HCT116 (cell line): Measurements from ENCODE around the gene BAX. TPM values are rescaled to one million over a fixed set of nuclear protein-coding genes. Genes with fewer than 3 reads are reported as not detected.

Experiments
- ATAC-seq: fragments of 200-7000 bp; cut with Tn5 transposase; 2 replicates; pipeline ENCODE4 v1.9.1; 2020; ENCODE audit warnings: mild to moderate bottlenecking, moderate library complexity
- BruUV-seq: library from RNA; stranded (reverse); fragments of 400-500 nt; replicated peaks from 2 replicates; lab custom pipeline; 2021; lab: Mats Ljungman, UMichigan
- CTCF ChIA-PET: fragments of 300-600 bp; sonication (Branson Sonifier 250); formaldehyde crosslinking; loops from one replicate; lab custom pipeline; 2021; ENCODE audit warnings: antibody characterized with exemption; lab: Charles Lee
- POLR2A ChIA-PET: fragments of 300-600, 350-600 bp; sonication (Branson Sonifier 250); formaldehyde crosslinking; loops from one replicate; lab custom pipeline; 2021; ENCODE audit warnings: antibody characterized with exemption; lab: Charles Lee
- RAD21 ChIA-PET, 2 experiments: fragments of 300-600 bp; sonication (Branson Sonifier 250); formaldehyde crosslinking; loops; one replicate each; lab custom pipeline; 2023; ENCODE audit warnings: low total read pairs in 2 of 2; ENCODE audit not compliant: uncharacterized antibody in 2 of 2, unreplicated experiment in 2 of 2, low non-redundant PET in 1 of 2; lab: Charles Lee
- DNase-seq: peaks from one replicate; pipeline ENCODE4 v3.0.0-alpha.2; 2010; ENCODE audit warnings: low read depth, low spot score
- H2AFZ ChIP-seq: fragments of 200-600 bp; shearing (Covaris generic), sonication (generic); 2 replicates; pipeline ENCODE4 v1.6.1; 2017; ENCODE audit warnings: low read depth, mixed run types, mixed read lengths, antibody characterized with exemption, low read length; ENCODE audit not compliant: poor library complexity, severe bottlenecking
- H3K27ac ChIP-seq: 2 replicates; pipeline ENCODE4 v1.5.1; 2012; ENCODE audit warnings: low read depth, low read length
- H3K27me3 ChIP-seq: fragments of 200-600 bp; sonication (generic); 2 replicates; pipeline ENCODE4 v1.6.1; 2016; ENCODE audit warnings: mixed run types, low read length, mixed read lengths; ENCODE audit not compliant: insufficient read depth
- H3K36me3 ChIP-seq, 2 experiments: fragments of 200-500 bp in 1 of 2; fragments of 200-600 bp in 1 of 2; sonication (Bioruptor generic) in 1 of 2; sonication (generic) in 1 of 2; 2 replicates each; pipeline versions ENCODE4 v1.5.1 to v1.6.1; 2014 to 2016; ENCODE audit warnings: low read length in 2 of 2, inconsistent platforms in 1 of 2, mixed read lengths in 1 of 2, mixed run types in 1 of 2; ENCODE audit not compliant: insufficient read depth in 2 of 2, control insufficient read depth in 1 of 2
- H3K4me1 ChIP-seq, 2 experiments: fragments of 200-600 bp in 1 of 2; sonication (generic) in 1 of 2; 2 replicates each; pipeline versions ENCODE4 v1.5.1 to v1.6.1; 2012 to 2017; ENCODE audit warnings: low read length in 2 of 2, inconsistent platforms in 1 of 2, mild to moderate bottlenecking in 1 of 2, mixed read lengths in 1 of 2, mixed run types in 1 of 2, moderate library complexity in 1 of 2; ENCODE audit not compliant: insufficient read depth in 2 of 2, control insufficient read depth in 1 of 2
- H3K4me2 ChIP-seq: fragments of 200-600 bp; sonication (generic); 2 replicates; pipeline ENCODE4 v1.6.1; 2017; ENCODE audit warnings: mixed run types, low read length, mixed read lengths
- H3K4me3 ChIP-seq, 2 experiments: fragments of 200-600 bp in 1 of 2; sonication (generic) in 1 of 2; replicated peaks in 1 of 2; 2 replicates each; pipeline ENCODE4 v1.5.1; 2011 to 2016; ENCODE audit warnings: low read length in 2 of 2, control low read depth in 1 of 2, low read depth in 1 of 2, mild to moderate bottlenecking in 1 of 2, mixed read lengths in 1 of 2, mixed run types in 1 of 2
- H3K79me2 ChIP-seq: fragments of 200-600 bp; sonication (generic); 2 replicates; pipeline ENCODE4 v1.6.1; 2017; ENCODE audit warnings: mild to moderate bottlenecking, mixed run types, low read length, moderate library complexity, mixed read lengths; ENCODE audit not compliant: insufficient read depth
- H3K9ac ChIP-seq: fragments of 200-600 bp; sonication (generic); 2 replicates; pipeline ENCODE4 v1.6.1; 2016; ENCODE audit warnings: low read length, mixed read lengths
- H3K9me2 ChIP-seq: fragments of 200-600 bp; sonication (generic), shearing (Covaris generic); 2 replicates; pipeline ENCODE4 v1.6.1; 2017; ENCODE audit warnings: mixed run types, mild to moderate bottlenecking, moderate library complexity; ENCODE audit not compliant: insufficient read depth
- H3K9me3 ChIP-seq, 2 experiments: fragments of 200-500 bp in 1 of 2; fragments of 200-600 bp in 1 of 2; sonication (Bioruptor generic) in 1 of 2; sonication (generic) in 1 of 2; 2 replicates each; pipeline ENCODE4 v1.6.1; 2014 to 2017; ENCODE audit warnings: low read length in 2 of 2, mixed read lengths in 2 of 2, inconsistent platforms in 1 of 2, low read depth in 1 of 2, mild to moderate bottlenecking in 1 of 2, mixed run types in 1 of 2, moderate library complexity in 1 of 2; ENCODE audit not compliant: control insufficient read depth in 1 of 2, insufficient read depth in 1 of 2
- H4K20me1 ChIP-seq: fragments of 200-600 bp; sonication (generic), shearing (Covaris generic); 2 replicates; pipeline ENCODE4 v1.6.1; 2017; ENCODE audit warnings: mixed run types, mild to moderate bottlenecking, moderate library complexity; ENCODE audit not compliant: insufficient read depth
- CBX3 ChIP-seq: IDR thresholded peaks from 2 replicates; pipeline ENCODE4 v1.6.1; 2012; ENCODE audit warnings: low read depth
- CEBPB ChIP-seq: IDR thresholded peaks from 2 replicates; pipeline ENCODE4 v1.6.1; 2012; ENCODE audit warnings: low read depth
- EGR1 ChIP-seq: IDR thresholded peaks from 2 replicates; pipeline ENCODE4 v1.6.1; 2012; ENCODE audit warnings: low read depth
- ELF1 ChIP-seq: IDR thresholded peaks from 2 replicates; pipeline ENCODE4 v1.6.1; 2012; ENCODE audit warnings: low read depth, borderline replicate concordance
- EZH2 ChIP-seq: fragments of 200-600 bp; sonication (generic); IDR thresholded peaks from 2 replicates; pipeline ENCODE4 v1.6.1; 2017; ENCODE audit warnings: antibody characterized with exemption, mixed run types
- EZH2phosphoT487 ChIP-seq: fragments of 200-600 bp; IDR thresholded peaks from 2 replicates; pipeline ENCODE4 v1.6.1; 2018; ENCODE audit warnings: antibody characterized with exemption, borderline replicate concordance
- FOSL1 ChIP-seq: IDR thresholded peaks from 2 replicates; pipeline ENCODE4 v1.6.1; 2012; ENCODE audit warnings: low read depth
- POLR2A ChIP-seq: IDR thresholded peaks from 2 replicates; pipeline ENCODE4 v1.7.0; 2011; ENCODE audit warnings: borderline replicate concordance; ENCODE audit not compliant: insufficient read depth, insufficient read length; ENCODE audit errors: extremely low read depth
- RAD21 ChIP-seq: IDR thresholded peaks from 2 replicates; pipeline ENCODE4 v1.6.1; 2012; ENCODE audit warnings: low read depth, mild to moderate bottlenecking
- SIN3A ChIP-seq: IDR thresholded peaks from 2 replicates; pipeline ENCODE4 v1.6.1; 2012; ENCODE audit warnings: low read depth
- SP1 ChIP-seq: IDR thresholded peaks from 2 replicates; pipeline ENCODE4 v1.6.1; 2012; ENCODE audit warnings: low read depth
- SRF ChIP-seq: IDR thresholded peaks from 2 replicates; pipeline ENCODE4 v1.6.1; 2012; ENCODE audit warnings: low read depth
- TCF7L2 ChIP-seq: IDR thresholded peaks from 2 replicates; pipeline ENCODE4 v1.7.0; 2011; ENCODE audit warnings: borderline replicate concordance, inconsistent platforms; ENCODE audit not compliant: insufficient read depth, insufficient read length; ENCODE audit errors: extremely low read depth
- ZFX ChIP-seq: fragments of 450-650 bp; IDR thresholded peaks from 2 replicates; pipeline ENCODE4 v1.6.1; 2017
- ZNF274 ChIP-seq: fragments of 200-500 bp; sonication (Bioruptor generic); IDR thresholded peaks from 2 replicates; pipeline ENCODE4 v1.6.1; 2014; ENCODE audit warnings: mild to moderate bottlenecking, low read depth, low read length, inconsistent platforms
- intact Hi-C: fragments of 100-400 bp; cut with micrococcal nuclease; formaldehyde crosslinking; loops from 2 replicates; pipeline ENCODE4 v1.10.0; 2022
- total RNA-seq: library from RNA; stranded (reverse); gene quantifications from one replicate; pipeline ENCODE4 v1.2.1, GENCODE V29; 2021; ENCODE audit not compliant: unreplicated experiment
- TF ChIP-seq, protein P1 (sequence below), 3 experiments: fragments of 200-600 bp in 1 of 3; sonication (generic) in 1 of 3; IDR thresholded peaks in 2 of 3; conservative IDR thresholded peaks in 1 of 3; 2 replicates each; pipeline ENCODE4 v1.5.1; 2012 to 2017; ENCODE audit warnings: low read depth in 2 of 3, low read length in 2 of 3, antibody characterized with exemption in 1 of 3, borderline replicate concordance in 1 of 3, control low read depth in 1 of 3, mild to moderate bottlenecking in 1 of 3, mixed read lengths in 1 of 3, mixed run types in 1 of 3, moderate library complexity in 1 of 3; ENCODE audit not compliant: insufficient read depth in 1 of 3
- TF ChIP-seq, protein P2 (sequence below): IDR thresholded peaks from 2 replicates; pipeline ENCODE4 v1.6.1; 2011; ENCODE audit warnings: mild to moderate bottlenecking, low read length, moderate library complexity; ENCODE audit not compliant: insufficient replicate concordance; ENCODE audit errors: extremely low read depth
- TF ChIP-seq, protein P3 (sequence below): IDR thresholded peaks from 2 replicates; pipeline ENCODE4 v1.6.1; 2012; ENCODE audit warnings: low read depth
- TF ChIP-seq, protein P4 (sequence below): IDR thresholded peaks from 2 replicates; pipeline ENCODE4 v1.6.1; 2012

The BAX gene
- total RNA-seq, 1 experiment from 2014 or later, result 96.4 TPM

DNA sequence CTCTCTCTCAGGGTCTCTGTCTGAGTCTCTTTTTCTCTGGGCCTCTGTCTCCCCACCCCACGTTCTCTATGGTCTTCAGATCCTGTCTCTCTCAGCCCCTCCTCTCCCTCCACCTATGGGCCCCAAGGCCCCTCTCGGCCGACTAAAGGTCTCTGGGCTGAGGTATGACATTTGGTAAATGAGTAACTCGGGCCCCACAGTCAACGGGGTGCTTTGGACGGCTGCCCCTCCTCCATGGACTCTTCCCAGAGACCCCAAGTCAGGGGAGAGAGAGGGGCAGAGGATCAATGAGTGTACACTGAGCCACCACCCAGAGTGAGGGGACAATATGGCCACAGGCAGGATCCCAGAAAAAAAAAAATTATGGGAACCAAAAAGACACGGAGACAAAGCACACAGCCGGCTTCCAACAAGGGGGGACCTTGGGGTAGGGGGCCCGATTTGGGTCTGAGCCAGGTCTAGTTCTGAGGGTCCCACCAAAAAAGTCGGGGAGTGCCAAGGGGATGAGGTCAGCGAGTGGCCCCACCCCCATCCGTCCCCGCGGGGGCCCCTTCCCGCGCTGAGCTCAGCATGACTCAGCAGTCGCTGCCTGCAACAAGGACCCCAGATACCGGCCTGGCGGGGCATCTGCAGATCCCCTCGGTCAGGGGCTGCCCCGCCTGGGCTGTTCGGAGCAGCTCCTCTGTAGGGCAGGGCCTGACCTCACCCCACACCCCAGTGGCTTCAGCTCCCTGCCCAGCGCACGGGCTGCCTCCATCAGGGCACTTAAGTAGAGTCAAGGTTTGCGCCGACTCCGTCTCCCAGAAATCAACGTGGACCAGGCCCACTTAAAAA is 8.9 kb downstream of the BAX start:
- no peaks in the 10 kb centered on the region for H3K9me3 ChIP-seq
- peaks cover 35 to 62% of the 10 kb centered on the region in 2 experiments for H3K4me1 ChIP-seq
- peaks cover 0 to 14% of the 10 kb centered on the region in 2 experiments; a peak in 1 of 4 replicates for H3K36me3 ChIP-seq
- POLR2A ChIA-PET, result interaction anchor here (0.8 to 2.6 kb wide), 3 partner anchors 30 to 151 kb away, joined by 3 to 7 read pairs (median 3); partner anchors contain the start of genes GYS1 and RUVBL2
- ATAC-seq (peak; percentile 17; the same call in 1 of the 2 replicates), DNase-seq (no peak)
- no peaks in the 10 kb centered on the region for H3K9me2 ChIP-seq
- H3K27me3 ChIP-seq, result no peaks in the 10 kb centered on the region
- intact Hi-C loops, result no loop called here
- peak overlapping the region; percentile 78 for H3K9ac ChIP-seq
- H4K20me1 ChIP-seq, result peaks cover 9% of the 10 kb centered on the region; the same call in 1 of the 2 replicates
- H3K79me2 ChIP-seq, result peaks cover 16% of the 10 kb centered on the region
- peak overlapping the region; percentile 83 for H3K4me2 ChIP-seq
- H3K4me3 ChIP-seq, result peak overlapping the region; percentile 15 to 36
- BruUV-seq, result no TSS peak
- no peak overlapping the region for H2AFZ ChIP-seq
- CTCF ChIA-PET, result interaction anchor here (0.9 to 1.0 kb wide), 2 partner anchors 36 to 176 kb away, joined by 3 read pairs; no protein-coding TSS in a partner anchor
- peak overlapping the region; percentile 98 for H3K27ac ChIP-seq
- RAD21 ChIA-PET, result no interaction called here
- TF ChIP-seq SP1 (peak; percentile 71; the same call in 1 of the 2 replicates), CEBPB (no peak), ZFX (peak; percentile 55; the same call in 1 of the 2 replicates), FOSL1 (peak; percentile 89), EZH2 (no peak), TCF7L2 (peak; percentile 24), POLR2A (no peak), SRF (no peak), ZNF274 (no peak), SIN3A (no peak), EGR1 (no peak), RAD21 (no peak), CBX3 (no peak), EZH2phosphoT487 (no peak), ELF1 (no peak)
- TF ChIP-seq, protein P1, sequence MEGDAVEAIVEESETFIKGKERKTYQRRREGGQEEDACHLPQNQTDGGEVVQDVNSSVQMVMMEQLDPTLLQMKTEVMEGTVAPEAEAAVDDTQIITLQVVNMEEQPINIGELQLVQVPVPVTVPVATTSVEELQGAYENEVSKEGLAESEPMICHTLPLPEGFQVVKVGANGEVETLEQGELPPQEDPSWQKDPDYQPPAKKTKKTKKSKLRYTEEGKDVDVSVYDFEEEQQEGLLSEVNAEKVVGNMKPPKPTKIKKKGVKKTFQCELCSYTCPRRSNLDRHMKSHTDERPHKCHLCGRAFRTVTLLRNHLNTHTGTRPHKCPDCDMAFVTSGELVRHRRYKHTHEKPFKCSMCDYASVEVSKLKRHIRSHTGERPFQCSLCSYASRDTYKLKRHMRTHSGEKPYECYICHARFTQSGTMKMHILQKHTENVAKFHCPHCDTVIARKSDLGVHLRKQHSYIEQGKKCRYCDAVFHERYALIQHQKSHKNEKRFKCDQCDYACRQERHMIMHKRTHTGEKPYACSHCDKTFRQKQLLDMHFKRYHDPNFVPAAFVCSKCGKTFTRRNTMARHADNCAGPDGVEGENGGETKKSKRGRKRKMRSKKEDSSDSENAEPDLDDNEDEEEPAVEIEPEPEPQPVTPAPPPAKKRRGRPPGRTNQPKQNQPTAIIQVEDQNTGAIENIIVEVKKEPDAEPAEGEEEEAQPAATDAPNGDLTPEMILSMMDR (IDR thresholded peaks at IDR 0.05 in 2 of 3, conservative IDR thresholded peaks at IDR 0.05 in 1 of 3; ENCODE audit: borderline replicate concordance in 1 of 3, insufficient read depth in 1 of 3, low read depth in 2 of 3, low read length in 2 of 3), result no peak
- TF ChIP-seq, protein P2, sequence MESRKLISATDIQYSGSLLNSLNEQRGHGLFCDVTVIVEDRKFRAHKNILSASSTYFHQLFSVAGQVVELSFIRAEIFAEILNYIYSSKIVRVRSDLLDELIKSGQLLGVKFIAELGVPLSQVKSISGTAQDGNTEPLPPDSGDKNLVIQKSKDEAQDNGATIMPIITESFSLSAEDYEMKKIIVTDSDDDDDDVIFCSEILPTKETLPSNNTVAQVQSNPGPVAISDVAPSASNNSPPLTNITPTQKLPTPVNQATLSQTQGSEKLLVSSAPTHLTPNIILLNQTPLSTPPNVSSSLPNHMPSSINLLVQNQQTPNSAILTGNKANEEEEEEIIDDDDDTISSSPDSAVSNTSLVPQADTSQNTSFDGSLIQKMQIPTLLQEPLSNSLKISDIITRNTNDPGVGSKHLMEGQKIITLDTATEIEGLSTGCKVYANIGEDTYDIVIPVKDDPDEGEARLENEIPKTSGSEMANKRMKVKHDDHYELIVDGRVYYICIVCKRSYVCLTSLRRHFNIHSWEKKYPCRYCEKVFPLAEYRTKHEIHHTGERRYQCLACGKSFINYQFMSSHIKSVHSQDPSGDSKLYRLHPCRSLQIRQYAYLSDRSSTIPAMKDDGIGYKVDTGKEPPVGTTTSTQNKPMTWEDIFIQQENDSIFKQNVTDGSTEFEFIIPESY, result peak; percentile 45
- TF ChIP-seq, protein P3, sequence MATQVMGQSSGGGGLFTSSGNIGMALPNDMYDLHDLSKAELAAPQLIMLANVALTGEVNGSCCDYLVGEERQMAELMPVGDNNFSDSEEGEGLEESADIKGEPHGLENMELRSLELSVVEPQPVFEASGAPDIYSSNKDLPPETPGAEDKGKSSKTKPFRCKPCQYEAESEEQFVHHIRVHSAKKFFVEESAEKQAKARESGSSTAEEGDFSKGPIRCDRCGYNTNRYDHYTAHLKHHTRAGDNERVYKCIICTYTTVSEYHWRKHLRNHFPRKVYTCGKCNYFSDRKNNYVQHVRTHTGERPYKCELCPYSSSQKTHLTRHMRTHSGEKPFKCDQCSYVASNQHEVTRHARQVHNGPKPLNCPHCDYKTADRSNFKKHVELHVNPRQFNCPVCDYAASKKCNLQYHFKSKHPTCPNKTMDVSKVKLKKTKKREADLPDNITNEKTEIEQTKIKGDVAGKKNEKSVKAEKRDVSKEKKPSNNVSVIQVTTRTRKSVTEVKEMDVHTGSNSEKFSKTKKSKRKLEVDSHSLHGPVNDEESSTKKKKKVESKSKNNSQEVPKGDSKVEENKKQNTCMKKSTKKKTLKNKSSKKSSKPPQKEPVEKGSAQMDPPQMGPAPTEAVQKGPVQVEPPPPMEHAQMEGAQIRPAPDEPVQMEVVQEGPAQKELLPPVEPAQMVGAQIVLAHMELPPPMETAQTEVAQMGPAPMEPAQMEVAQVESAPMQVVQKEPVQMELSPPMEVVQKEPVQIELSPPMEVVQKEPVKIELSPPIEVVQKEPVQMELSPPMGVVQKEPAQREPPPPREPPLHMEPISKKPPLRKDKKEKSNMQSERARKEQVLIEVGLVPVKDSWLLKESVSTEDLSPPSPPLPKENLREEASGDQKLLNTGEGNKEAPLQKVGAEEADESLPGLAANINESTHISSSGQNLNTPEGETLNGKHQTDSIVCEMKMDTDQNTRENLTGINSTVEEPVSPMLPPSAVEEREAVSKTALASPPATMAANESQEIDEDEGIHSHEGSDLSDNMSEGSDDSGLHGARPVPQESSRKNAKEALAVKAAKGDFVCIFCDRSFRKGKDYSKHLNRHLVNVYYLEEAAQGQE, result no peak
- TF ChIP-seq, protein P4, sequence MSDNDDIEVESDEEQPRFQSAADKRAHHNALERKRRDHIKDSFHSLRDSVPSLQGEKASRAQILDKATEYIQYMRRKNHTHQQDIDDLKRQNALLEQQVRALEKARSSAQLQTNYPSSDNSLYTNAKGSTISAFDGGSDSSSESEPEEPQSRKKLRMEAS, result peak; percentile 22; the same call in 1 of the 2 replicates
